DMS153 treated with DMSO at 0.1 percent for 48 hours (cell line): Measurements from ENCODE around the gene ELOB.

Experiments
- DNase-seq: peaks from one replicate; lab custom pipeline; 2025; ENCODE audit not compliant: unreplicated experiment; lab: John Stamatoyannopoulos, UW

ELOB gene

GRCh38 chr16:2811703-2812471 is 34.8 kb upstream of the ELOB start:
- no peak for DNase-seq

DNA sequence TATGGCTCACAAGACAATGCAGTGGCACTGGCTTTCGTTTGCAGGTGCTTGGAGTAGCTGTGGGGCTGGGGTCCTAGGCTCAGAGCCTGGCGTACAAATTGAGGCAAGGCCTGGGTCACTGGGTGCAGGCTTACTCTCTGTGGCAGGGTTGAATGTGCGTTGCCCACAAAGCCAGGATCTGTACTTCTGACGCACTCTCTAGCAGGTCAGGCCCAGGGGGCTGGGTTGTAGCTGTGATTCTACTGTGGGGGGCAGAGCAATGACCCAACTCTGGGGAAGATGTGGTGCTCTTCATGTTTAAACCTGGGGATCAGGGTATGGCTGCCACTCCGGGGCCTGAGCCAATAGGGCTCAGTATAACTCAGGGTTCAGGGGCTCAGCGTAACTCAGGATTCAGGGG is 33.6 kb upstream of the ELOB start:
- no peak for DNase-seq

- no peak for DNase-seq
These were observed 32.2 kb upstream of the ELOB start for GRCh38 chr16:2809149-2809760.

DNA sequence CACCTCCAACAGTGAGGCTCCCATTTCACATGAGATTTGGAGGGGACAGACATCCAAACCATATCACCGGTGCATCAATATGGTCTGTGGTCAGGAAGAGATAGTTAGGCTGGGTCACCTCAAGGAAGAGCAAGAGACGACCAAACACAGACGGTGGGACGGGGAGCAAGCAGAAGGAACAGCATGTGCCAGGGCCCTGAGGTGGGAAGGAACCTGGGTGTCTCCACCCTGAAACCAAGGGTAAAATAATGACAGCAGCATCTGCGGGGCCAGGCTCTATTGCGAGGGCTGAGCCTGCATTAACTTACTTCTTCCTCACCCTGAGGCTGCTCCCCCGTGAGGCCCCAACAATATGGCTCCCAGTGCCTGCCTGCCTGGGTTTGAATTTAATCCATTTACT is 31.1 kb upstream of the ELOB start:
- no peak for DNase-seq

- no peak for DNase-seq
These were observed 29.2 kb upstream of the ELOB start for GRCh38 chr16:2806286-2806685.

DNA sequence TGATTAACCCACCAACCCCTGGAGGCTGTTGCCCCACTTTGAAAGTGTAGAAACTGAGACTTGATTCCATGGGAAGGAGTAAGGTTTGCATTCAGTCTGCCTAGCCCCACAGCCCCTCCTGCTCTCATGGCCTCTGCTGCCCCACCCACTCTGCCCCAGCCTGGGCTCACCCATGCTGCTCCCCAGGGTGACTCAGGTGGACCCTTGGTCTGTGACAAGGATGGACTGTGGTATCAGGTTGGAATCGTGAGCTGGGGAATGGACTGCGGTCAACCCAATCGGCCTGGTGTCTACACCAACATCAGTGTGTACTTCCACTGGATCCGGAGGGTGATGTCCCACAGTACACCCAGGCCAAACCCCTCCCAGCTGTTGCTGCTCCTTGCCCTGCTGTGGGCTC is 27.6 kb upstream of the ELOB start:
- no peak for DNase-seq

GRCh38 chr16:2803545-2804195 is 26.6 kb upstream of the ELOB start:
- DNase-seq: no peak

DNA sequence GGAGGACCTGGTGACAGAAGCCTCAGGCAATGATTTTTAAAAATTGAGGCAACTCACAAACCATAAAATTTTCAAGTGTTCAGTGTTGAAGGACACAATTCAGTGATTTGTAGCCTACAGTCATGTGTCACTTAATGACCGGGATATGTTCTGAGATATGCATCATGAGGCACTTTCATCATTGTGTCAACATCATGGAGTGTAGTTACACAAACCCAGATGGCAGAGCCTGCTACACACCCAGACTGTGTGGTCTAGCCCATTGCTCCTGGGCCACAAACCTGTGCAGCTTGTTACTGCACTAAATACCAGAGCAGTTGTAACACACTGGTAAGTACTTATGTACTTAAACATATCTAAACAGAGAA is 22.8 kb upstream of the ELOB start:
- DNase-seq: no peak

DNA sequence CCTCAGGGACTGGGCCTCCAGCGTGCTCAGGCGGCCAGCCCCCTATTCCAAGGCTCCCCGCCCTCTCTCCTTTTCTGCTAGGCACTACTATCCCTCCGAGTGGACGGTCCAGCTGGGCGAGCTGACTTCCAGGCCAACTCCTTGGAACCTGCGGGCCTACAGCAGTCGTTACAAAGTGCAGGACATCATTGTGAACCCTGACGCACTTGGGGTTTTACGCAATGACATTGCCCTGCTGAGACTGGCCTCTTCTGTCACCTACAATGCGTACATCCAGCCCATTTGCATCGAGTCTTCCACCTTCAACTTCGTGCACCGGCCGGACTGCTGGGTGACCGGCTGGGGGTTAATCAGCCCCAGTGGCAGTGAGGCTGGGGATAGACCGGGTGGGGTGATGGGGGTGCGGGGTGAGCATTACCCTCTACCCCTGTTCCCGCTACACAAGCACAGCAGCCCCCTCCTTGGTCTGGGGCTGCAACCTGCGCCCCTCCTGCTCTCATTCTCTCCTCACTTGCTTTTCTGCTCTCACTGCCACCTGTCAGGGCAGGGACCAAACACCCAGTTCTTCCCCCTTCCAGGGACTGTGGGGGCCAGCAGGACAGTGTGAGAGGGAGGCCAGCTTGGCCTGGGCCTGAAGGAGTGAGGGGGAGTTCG is 22.3 kb upstream of the ELOB start:
- no peak for DNase-seq

- no peak for DNase-seq
These were observed 21.7 kb upstream of the ELOB start for GRCh38 chr16:2798723-2799204.

DNA sequence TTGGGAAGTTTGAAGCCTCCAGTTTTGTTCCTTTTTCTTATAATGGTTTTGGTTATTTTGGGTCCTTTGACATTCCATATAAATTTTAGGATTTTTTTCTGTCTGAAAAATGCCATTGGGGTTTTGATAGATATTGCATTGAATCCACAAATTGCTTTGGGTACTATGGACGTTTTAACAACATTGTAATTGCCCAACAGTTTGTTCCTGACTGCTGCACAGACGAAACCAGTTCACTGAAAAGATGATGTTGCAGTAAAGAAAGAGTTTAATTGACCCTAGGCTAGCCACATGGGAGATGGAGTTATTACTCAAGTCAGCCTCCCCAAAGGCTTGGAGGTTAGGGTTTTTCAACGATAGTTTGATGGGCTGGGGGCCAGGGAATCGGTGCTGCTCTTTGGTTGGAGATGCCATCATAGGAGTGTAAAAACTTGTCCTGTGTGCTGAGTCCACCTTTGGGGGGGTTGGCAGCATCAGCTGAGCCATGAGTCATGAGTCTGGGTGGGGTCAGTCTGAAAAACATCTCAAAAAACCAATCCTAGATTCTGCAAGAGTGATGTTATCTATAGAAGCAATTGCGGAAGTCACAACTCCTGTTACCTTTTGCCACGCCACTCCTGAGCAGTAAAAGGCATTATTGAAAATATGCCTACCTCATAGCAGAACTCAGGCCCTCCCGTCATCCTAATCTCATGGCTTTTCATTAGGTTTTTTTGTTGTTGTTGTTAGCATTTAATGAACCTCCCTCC is 18.5 kb upstream of the ELOB start:
- no peak for DNase-seq

GRCh38 chr16:2792940-2793339 is 15.9 kb upstream of the ELOB start:
- DNase-seq: no peak

DNA sequence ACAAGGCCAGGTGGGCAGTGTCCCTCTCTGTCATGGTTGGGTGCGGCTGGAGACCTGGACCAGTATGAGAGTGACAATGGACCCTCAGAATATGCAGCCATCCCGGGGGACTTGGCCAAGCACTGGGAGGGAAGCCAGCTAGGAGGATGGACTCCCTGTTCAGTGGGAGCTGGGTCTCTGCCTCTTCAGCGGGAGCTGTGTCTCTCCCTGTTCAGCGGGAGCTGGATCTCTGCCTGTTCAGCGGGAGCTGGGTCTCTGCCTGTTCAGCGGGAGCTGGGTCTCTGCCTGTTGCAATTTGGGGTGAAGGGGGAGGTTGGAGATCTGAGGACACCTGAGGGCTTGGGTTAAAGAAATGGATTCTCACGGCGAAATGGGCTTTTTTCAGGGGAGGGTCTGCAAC is 14.1 kb upstream of the ELOB start:
- DNase-seq: no peak

DNA sequence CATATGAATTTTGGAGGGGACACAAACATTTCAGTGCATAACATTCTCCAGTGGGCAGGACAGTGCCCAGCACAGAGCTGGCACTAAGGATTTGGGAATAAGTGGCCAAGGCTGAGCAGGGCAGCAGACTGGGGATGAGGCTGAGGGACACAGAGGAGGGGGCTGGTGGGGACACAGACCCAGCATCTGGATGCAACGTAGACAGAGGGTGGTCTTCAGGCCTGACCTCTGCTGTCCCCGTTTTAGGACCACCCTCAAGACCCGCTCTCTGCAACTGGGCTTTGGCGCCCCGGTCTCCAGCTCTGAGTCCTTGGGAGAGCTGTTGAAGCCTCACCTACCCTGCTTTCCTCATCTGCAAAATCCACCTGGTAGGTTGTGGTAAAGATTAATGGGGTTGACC is 13.6 kb upstream of the ELOB start:
- no peak for DNase-seq

GRCh38 chr16:2787961-2788360 is 10.9 kb upstream of the ELOB start:
- no peak for DNase-seq

- DNase-seq: no peak
These were observed 10.3 kb upstream of the ELOB start, which contains the start of gene PRSS33 for GRCh38 chr16:2787406-2787805. Gene PRSS33, minus strand, starts transcription at chr16:2787560. Its CDS starts 1,013 bp downstream, at chr16:2786547.

DNA sequence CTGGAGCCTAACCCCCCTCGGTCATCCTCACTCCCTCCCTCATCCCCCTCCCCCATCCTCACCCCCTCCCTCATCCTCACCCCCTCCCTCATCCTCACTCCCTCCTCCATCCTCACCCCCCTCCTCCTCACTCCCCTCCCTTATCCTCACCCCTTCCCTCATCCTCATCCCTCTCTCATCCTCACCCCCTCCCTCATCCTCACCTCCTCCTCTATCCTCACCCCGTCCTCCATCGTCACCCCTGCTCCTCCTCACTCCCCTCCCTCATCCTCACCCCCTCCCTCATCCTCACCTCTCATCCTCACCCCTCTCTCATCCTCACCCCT is 9.7 kb upstream of the ELOB start:
- no peak for DNase-seq

DNA sequence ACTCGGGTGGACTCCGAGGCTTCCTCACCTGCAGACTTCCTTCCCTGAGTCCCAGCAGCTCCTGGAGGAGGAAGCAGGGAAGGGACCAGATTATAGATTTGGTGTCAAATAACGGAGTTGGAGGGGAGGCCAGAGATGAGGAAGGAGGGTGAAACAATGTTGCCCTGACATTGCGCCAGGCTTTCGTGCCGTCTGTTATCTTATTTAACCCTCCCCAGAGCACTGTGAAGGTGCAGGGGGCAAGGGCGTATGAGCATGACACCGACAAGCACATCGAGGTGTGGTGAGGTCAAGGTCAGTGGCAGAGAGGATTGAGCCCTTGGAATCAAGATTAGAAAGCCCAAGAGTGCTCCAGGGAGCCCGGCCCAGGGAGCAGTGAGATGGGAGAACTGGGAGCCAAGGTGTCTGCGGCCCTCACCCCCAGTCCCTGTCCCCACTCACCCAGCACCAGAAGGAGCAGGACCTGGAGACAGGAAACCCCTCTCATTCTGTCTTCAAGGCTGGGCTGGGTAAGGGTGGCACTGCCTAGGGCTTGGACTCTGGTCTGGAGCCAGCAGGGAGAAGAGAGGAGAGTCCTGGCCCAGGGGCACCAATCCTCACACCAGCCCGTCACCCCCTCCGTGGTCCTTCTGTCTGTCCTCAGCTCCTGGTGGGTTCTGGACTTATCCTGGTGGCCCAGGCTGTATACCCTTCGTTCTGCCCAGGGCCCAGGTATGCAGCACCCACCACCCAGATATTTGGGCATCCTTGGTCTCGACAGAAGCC is 9.2 kb upstream of the ELOB start:
- DNase-seq: no peak

- DNase-seq: no peak
These were observed 8.3 kb upstream of the ELOB start for GRCh38 chr16:2785101-2785991.
